Right ventricle myocardium inferior (tissue), 1 donor: ENCODE measurements around the gene CHST11. TPM values are rescaled to one million over a fixed set of nuclear protein-coding genes. Genes with fewer than 3 reads are reported as not detected.

Source experiments
- ATAC-seq: fragments of 200-7000 bp; cut with Tn5 transposase; one replicate; pipeline ENCODE4 v1.9.1; 2020; ENCODE audit warnings: mild to moderate bottlenecking, moderate library complexity
- DNase-seq: peaks from one replicate; pipeline ENCODE4 v3.0.0; 2021; ENCODE audit errors: missing footprints
- intact Hi-C: fragments of 100-400 bp; cut with DNase I; formaldehyde crosslinking; loops from one replicate; pipeline ENCODE4 v1.11.0; 2022
- total RNA-seq: library from RNA; stranded (reverse); fragmentation: NEBNext Ultra II Directional; extraction: Animal tissue kit (Norgen Biotek cat#: 25700); gene quantifications from one replicate; pipeline ENCODE4 v1.2.1, GENCODE V29; 2021
- donor health status: DM: no; HTN: yes; CAD: no; lungs with severe emphysema.

CHST11 gene
- total RNA-seq, 1 donor from 2014 or later = 3.7 TPM

- intact Hi-C loops = loop anchor here (10.0 kb wide), 1 partner anchor 316 kb away; no protein-coding TSS in a partner anchor
- ATAC-seq (no peak), DNase-seq (no peak)
These were observed 244.6 kb downstream of the CHST11 start for GRCh38 chr12:104701301-104701700.

DNA sequence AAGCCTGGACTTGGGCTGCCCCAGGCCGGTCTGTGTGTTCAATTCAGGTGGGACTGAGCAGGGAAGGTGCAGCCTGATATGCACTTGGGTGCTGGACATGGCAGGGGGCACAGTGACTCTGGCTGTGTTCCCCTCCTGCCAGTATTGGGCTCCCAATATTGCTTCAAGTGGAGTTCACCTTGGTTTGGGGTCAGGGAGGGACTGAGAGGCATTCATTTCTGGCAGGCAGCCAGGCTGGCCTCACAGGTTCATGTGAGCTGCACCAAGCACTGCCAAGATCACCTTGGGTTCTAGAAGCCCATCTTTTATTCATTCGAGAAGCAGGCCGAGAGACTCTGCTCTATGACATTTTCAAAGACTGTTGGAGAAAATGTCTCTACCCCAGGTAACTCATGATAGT is 245.0 kb downstream of the CHST11 start:
- DNase-seq = no peak
- ATAC-seq = no peak
- intact Hi-C loops = loop anchor here (10.0 kb wide), 1 partner anchor 317 kb away; no protein-coding TSS in a partner anchor

DNA sequence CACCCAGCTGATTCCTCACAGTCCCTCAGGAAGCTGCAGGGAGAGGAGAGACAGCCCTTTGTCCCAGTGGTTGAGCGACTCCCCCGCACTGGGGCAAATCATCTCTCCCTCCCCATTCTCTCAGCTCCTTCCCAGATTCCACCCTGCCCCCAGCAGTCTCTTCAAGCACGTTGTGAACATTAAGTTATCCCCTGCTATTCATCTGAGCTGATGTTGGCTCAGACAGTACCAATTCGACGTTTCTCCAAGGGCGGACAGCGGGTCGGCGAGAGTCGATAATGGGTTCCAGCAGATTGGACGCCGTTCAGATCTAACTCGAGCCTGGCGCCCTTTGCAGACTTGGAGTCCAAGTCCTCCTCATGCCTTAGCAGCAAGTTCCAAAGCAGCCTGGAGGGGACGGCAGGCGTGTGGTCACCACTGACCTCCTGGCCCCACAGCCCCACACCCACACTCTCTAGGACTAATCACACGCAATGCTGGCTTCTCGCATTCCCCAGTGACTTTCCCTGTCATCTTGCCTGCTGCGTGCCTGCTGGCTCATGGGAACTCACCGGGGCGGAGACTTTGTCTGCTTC is 245.9 kb downstream of the CHST11 start:
- intact Hi-C loops = loop anchor here (10.0 kb wide), 1 partner anchor 318 kb away; no protein-coding TSS in a partner anchor
- peak; percentile 82 for DNase-seq
- ATAC-seq = peak; percentile 93

GRCh38 chr12:104703372-104703771 is 246.6 kb downstream of the CHST11 start:
- no peak for DNase-seq
- intact Hi-C loops = loop anchor here (10.0 kb wide), 1 partner anchor 319 kb away; no protein-coding TSS in a partner anchor
- no peak for ATAC-seq

DNA sequence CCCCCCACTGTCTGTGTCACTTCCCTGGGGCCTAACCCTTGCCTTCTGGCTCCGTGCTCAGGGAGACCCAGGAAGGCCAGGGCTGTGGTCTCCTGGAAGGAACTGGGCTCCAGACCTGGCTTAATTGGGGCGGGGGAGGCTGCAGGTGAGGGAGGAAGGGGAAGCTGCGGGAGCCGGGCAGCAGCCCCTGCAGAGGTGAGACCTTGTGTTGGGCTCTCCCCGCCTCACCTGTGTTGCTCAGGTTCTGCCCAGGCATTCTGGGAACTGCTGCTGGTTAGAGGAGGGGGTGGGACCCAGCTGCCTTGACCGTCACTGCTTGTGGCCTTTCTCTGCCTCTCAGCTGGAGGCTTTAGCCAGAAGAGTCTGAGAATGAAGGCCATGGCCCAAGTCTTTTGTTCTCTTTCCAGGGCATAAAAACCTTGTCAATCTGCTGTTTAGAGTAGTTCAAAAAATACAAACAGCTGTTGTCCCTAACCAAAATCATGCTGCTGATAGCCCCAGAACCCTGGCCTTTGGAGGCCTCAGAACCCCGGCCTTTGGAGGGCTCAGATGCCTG is 247.6 kb downstream of the CHST11 start:
- DNase-seq (no peak), ATAC-seq (no peak)
- intact Hi-C loops = loop anchor here (10.0 kb wide), 1 partner anchor 320 kb away; no protein-coding TSS in a partner anchor

GRCh38 chr12:104707194-104707593 is 250.4 kb downstream of the CHST11 start:
- ATAC-seq = no peak
- intact Hi-C loops = loop anchor here (10.0 kb wide), 1 partner anchor 322 kb away; no protein-coding TSS in a partner anchor
- DNase-seq = no peak

DNA sequence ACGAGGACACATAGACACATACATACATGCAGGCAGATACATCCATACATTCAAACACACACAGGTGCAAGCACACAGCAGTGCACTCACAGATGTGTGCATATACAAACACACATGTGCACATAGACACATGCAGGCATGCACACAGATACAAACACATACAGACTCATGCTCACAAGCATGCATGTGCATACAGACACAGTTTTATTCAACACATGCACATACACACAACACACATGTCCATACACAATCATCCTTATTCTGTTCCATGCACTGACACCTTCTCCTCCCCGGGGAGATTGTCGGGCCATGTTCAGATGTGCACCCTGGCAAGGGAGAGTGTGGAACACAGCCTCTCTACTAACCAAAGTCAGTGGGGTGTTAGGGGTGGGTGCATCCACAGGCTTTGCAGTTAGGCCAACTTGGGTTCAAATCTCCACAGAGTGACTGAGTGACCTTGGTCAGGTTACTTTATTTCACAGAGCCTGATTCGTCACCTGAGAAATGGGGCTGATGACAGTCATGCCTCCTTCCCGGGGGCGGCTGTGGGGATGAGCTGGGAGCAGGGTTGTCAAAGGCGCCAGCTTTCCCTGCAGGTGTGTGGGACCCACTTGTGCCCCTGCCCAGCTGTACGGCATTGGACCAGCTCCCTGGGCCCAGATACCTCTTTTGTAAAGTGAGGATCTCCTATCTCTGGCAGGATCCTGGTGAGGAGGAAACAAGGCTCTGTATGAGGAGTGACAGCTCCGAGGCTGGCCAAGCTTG is 251.2 kb downstream of the CHST11 start:
- intact Hi-C loops = loop anchor here (10.0 kb wide), 1 partner anchor 323 kb away; no protein-coding TSS in a partner anchor
- ATAC-seq (no peak), DNase-seq (no peak)

DNA sequence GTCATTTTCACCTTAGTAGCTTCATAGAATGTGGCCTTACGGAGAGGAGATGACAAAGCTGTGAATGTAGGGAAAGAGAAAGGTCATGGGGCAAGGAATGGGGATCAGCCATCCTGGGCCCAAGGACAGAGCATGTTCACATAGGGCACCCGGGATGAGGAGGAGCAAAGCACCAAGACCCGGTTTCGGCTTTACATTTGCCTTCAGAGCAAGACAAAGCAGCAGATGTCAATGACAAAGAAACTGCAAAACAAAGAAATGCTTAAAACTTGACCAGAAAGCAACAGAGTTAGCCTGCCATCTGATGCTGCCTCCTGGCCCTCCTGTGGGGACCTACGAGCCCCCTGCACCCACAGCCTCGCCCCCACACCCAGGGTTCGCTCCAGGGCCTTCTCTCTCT is 252.1 kb downstream of the CHST11 start:
- DNase-seq (no peak), ATAC-seq (no peak)
- intact Hi-C loops = loop anchor here (10.0 kb wide), 1 partner anchor 324 kb away; no protein-coding TSS in a partner anchor

GRCh38 chr12:104709692-104710435 is 253.1 kb downstream of the CHST11 start:
- ATAC-seq (no peak), DNase-seq (no peak)
- intact Hi-C loops = loop anchor here (10.0 kb wide), 1 partner anchor 325 kb away; no protein-coding TSS in a partner anchor

DNA sequence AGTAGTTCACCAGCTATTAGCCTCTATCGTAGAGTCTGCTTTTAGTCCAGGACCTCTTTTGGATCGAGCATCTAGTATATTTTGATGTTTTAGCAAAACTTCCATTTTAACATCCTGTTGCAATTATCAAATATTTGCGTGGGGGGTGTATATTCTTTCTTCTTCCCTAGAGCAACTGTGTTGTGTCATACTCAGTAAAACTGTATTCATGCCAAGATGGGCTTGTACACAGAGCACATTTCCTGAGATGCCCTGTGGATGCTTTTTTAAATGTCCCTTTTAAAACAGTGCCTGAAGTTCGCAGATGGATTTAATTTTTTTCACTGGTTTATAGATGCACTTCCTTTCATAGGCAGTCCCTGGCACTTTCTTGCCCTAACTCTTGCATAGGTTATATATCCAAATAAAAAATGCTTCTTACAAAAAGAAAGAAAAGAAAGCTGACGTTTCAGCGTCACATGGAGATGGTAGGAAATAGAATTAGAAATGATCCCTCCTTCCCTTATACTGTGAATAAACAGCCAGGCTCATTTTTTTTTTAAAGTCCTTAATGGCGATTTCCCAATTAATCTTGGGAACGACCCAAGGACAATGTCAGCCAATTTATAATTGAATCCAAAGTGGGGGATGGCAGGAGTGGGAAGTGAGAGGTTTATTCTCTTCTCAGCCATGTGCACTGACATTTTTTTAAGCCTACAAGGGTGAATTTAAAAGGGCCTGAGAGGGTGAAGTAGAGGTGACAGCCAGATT is 254.4 kb downstream of the CHST11 start:
- peak; percentile 76 for ATAC-seq
- intact Hi-C loops = no loop called here

GRCh38 chr12:104712477-104712876 is 255.7 kb downstream of the CHST11 start:
- DNase-seq = no peak
- intact Hi-C loops = no loop called here
- no peak for ATAC-seq

More for the DNA sequence above, 254.4 kb downstream of the CHST11 start:
- DNase-seq = no peak

DNA sequence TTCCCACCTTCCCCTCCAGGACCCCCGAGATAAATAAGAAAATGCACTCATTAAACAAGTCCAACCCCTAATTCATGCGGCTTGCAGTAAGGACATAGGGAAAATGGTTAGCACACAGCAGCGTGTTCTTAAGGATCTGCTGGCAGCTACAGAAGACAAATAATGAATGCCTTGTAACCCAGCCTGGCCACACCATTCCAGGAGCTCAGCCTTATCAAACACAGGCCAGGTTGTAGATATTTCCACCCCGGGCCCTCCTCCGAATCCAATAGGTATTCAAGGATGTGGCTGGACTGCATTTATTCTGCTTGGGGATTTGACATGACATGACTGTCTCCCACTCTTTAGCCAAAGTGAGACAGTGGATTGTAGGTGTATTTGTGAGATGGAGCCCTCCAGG is 256.2 kb downstream of the CHST11 start:
- DNase-seq (no peak), ATAC-seq (no peak)
- intact Hi-C loops = no loop called here

DNA sequence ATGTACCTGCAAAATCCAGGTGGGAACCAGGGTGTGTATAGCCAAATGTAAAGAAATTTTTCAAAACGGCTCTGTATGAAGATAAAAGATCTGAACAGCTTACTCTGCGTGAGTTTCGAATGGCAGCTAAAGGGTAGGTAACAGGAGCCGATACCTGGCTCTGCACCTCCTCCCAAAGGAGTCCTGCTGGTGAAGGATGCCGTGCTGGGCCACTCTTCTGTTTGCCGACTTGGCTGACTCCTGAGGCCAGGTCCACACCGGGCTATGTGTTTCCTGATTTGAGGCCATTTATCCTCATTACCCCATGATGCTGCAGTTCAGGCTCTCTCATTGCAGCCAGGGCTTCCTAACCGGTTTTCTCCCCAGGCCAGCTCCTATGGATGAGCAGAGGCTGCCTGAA is 256.7 kb downstream of the CHST11 start:
- ATAC-seq (no peak), DNase-seq (no peak)
- intact Hi-C loops = no loop called here

- no peak for ATAC-seq
- intact Hi-C loops = no loop called here
- no peak for DNase-seq
These were observed 257.6 kb downstream of the CHST11 start for GRCh38 chr12:104714369-104714768.

DNA sequence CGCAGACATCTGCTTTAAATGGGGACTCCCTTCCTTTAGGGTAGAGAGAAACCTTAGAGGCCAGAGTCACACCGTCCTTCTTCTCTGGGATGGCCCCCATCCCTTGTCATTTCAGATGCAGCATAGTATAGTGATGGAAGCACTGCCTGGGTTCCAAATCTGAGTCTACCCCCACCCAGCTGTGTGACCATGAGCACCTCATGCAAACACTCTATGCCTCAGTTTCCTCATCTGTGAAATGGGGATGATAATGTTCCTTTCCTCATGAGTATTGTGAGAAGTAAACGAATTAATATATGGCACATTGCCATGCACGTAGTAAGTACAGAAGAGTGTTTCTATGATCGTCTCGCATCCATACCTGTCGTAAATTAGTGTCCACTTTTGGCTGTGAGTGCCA is 259.4 kb downstream of the CHST11 start:
- intact Hi-C loops = no loop called here
- DNase-seq (no peak), ATAC-seq (no peak)

DNA sequence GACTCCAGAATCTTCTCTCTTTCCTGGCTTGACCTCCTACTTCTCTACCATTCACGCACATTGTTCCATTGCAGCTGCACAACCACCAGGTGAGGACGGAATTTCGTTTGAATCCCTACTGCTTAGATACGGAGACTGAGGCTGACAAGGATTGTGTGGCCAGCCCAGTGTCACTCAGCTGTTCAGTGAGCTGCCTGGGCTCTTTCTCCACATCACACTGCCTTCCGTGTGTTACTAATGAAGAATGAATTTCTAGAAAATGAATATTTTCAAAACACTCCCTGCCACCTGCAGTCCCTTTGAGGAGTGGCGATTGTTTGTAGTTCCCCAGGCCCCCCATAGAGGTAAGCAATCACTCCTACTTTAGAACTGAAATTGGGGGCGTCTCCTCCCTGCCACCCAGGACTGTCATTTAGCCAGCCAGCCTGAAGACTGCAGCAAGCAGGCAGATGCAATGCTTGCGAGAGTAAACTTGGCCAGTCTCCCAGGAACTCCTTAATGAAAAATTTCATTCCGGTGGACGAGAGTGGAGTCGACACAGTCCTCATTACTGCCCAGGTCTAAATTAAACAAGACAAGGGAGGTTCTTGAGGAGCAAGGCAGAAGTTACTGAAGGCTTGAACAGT is 261.7 kb downstream of the CHST11 start:
- intact Hi-C loops = no loop called here
- no peak for DNase-seq

GRCh38 chr12:104719700-104720338 is 263.1 kb downstream of the CHST11 start:
- intact Hi-C loops = no loop called here
- no peak for ATAC-seq

More for the DNA sequence above, 261.7 kb downstream of the CHST11 start:
- peak; percentile 67 for ATAC-seq

More at GRCh38 chr12:104719700-104720338, 263.1 kb downstream of the CHST11 start:
- no peak for DNase-seq
